Neural cell (in vitro differentiated cells): Measurements from ENCODE around the gene DUOX1.

Source experiments
- POLR2AphosphoS5 ChIP-seq: IDR thresholded peaks from 2 replicates; pipeline ENCODE4 v1.6.1; 2012
- TF ChIP-seq, protein P1 (sequence below): fragments of 450-650 bp; IDR thresholded peaks from 2 replicates; pipeline ENCODE4 v1.5.1; 2014; ENCODE audit warnings: antibody characterized with exemption, mild to moderate bottlenecking, moderate library complexity; ENCODE audit not compliant: poor library complexity, severe bottlenecking

GRCh38 chr15:45088801-45089711, 40.7 kb upstream of the DUOX1 start:
- TF ChIP-seq, protein P1, sequence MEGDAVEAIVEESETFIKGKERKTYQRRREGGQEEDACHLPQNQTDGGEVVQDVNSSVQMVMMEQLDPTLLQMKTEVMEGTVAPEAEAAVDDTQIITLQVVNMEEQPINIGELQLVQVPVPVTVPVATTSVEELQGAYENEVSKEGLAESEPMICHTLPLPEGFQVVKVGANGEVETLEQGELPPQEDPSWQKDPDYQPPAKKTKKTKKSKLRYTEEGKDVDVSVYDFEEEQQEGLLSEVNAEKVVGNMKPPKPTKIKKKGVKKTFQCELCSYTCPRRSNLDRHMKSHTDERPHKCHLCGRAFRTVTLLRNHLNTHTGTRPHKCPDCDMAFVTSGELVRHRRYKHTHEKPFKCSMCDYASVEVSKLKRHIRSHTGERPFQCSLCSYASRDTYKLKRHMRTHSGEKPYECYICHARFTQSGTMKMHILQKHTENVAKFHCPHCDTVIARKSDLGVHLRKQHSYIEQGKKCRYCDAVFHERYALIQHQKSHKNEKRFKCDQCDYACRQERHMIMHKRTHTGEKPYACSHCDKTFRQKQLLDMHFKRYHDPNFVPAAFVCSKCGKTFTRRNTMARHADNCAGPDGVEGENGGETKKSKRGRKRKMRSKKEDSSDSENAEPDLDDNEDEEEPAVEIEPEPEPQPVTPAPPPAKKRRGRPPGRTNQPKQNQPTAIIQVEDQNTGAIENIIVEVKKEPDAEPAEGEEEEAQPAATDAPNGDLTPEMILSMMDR, result no peak
- TF ChIP-seq POLR2AphosphoS5, result no peak
